Testis (tissue), 2 donors: ENCODE measurements around the gene TTLL5.

Experiments used
- POLR2A ChIP-seq: fragments of 450-650 bp; IDR thresholded peaks from one replicate; pipeline ENCODE4 v1.6.1; 2017; ENCODE audit warnings: antibody characterized with exemption, mild to moderate bottlenecking, moderate library complexity
- TF ChIP-seq, protein P1 (sequence below), 3 experiments: fragments of 450-650 bp in 2 of 3; fragments of 200-600 bp in 1 of 3; sonication (generic) in 1 of 3; IDR thresholded peaks; one replicate each; pipeline ENCODE4 v1.5.1; 2016 to 2019; ENCODE audit warnings: antibody characterized with exemption in 3 of 3, mild to moderate bottlenecking in 2 of 3, moderate library complexity in 1 of 3

DNA sequence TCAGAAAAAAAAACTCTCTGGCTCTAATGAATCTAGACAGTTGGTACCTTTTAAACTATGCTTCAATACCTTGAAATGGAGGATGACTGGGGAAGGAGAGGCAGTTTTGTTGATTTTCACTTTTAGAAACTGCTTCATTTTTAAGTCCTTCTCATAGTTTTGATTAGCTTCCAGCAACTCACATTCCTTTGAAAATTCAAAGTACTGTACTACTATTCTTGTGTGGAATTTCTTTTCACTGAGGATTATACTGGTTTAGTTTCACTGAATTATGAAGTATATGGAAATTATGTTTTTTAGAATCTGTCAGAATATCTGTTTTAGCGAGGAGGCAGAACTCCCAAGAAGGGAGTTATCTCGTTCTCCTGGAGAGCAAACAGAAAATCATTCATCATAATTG is 204.5 kb downstream of the TTLL5 start:
- TF ChIP-seq POLR2A, result no peak
- TF ChIP-seq, protein P1, sequence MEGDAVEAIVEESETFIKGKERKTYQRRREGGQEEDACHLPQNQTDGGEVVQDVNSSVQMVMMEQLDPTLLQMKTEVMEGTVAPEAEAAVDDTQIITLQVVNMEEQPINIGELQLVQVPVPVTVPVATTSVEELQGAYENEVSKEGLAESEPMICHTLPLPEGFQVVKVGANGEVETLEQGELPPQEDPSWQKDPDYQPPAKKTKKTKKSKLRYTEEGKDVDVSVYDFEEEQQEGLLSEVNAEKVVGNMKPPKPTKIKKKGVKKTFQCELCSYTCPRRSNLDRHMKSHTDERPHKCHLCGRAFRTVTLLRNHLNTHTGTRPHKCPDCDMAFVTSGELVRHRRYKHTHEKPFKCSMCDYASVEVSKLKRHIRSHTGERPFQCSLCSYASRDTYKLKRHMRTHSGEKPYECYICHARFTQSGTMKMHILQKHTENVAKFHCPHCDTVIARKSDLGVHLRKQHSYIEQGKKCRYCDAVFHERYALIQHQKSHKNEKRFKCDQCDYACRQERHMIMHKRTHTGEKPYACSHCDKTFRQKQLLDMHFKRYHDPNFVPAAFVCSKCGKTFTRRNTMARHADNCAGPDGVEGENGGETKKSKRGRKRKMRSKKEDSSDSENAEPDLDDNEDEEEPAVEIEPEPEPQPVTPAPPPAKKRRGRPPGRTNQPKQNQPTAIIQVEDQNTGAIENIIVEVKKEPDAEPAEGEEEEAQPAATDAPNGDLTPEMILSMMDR (IDR thresholded peaks at IDR 0.05), result no peak
